GM12892 (cell line): Measurements from ENCODE around the gene KIF3A.

Source experiments
- POLR2A ChIP-seq: IDR thresholded peaks from 2 replicates; pipeline ENCODE4 v1.6.1; 2011; ENCODE audit warnings: low read depth, low read length, control low read depth
- POLR2AphosphoS5 ChIP-seq: IDR thresholded peaks from 2 replicates; pipeline ENCODE4 v1.6.1; 2011; ENCODE audit warnings: low read depth, low read length, control low read depth
- TAF1 ChIP-seq: IDR thresholded peaks from 2 replicates; pipeline ENCODE4 v1.6.1; 2011; ENCODE audit warnings: low read depth, mild to moderate bottlenecking, control low read depth, low read length, borderline replicate concordance

DNA sequence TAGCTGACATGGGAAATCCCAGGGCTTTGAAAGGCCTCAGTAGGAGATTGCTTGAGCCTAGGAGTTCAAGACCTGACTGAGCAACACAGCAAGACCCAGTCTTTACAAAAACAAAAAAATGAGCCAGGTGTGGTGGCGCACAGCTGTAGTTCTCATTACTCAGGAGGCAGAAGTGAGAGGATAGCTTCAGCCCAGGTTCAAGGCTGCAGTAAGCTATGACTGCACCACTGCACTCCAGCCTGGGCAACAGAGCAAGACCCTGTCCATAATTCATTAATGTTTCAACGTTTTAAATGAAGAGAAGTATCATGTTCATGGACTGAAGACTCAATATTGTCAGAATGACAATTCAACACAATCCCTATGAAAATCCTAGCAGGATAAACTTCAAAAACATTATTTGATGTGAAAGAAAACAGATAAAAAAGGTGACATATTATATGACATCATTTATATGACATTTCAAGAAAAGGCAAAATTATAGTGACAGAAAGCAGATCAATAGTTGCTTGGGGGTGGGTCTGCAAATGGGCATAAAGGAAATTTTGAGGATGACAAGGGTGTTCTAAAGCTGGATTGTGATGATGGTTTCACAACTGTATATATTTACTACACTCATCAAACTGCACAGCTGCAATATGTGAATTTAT, 3.7 kb downstream of the KIF3A start:
- TF ChIP-seq POLR2AphosphoS5 (no peak), TAF1 (no peak), POLR2A (no peak)
